Nephron progenitor cell (in vitro differentiated cells): Measurements from ENCODE around the gene C16orf96.

Experiments
- DNase-seq: peaks from one replicate; pipeline ENCODE4 v3.0.0; 2021
- H3K27ac Mint-ChIP-seq: 2 replicates; pipeline ENCODE4 v1.8.0; 2021; ENCODE audit warnings: mild to moderate bottlenecking, moderate library complexity, mixed read lengths
- H3K27me3 Mint-ChIP-seq: 2 replicates; pipeline ENCODE4 v1.8.0; 2021; ENCODE audit warnings: mild to moderate bottlenecking, low read depth, mixed read lengths; ENCODE audit not compliant: poor library complexity
- H3K36me3 Mint-ChIP-seq: 2 replicates; pipeline ENCODE4 v1.8.0; 2021; ENCODE audit warnings: low read depth, mixed read lengths
- H3K4me1 Mint-ChIP-seq: 2 replicates; pipeline ENCODE4 v1.8.0; 2021; ENCODE audit warnings: mixed read lengths
- H3K4me3 Mint-ChIP-seq: 2 replicates; pipeline ENCODE4 v1.8.0; 2021; ENCODE audit warnings: mild to moderate bottlenecking, moderate library complexity, mixed read lengths
- H3K9me3 Mint-ChIP-seq: 2 replicates; pipeline ENCODE4 v1.8.0; 2021; ENCODE audit warnings: mild to moderate bottlenecking, moderate library complexity, mixed read lengths
- TF ChIP-seq, protein P1 (sequence below): fragments of 200-600 bp; sonication (generic); IDR thresholded peaks from 2 replicates; pipeline ENCODE4 v1.5.0; 2021; ENCODE audit warnings: antibody characterized with exemption

C16orf96 gene

GRCh38 chr16:4601864-4602186 is 45.7 kb downstream of the C16orf96 start:
- Mint-ChIP-seq H3K27me3 (peaks cover 9% of the 10 kb centered on the region), H3K9me3 (no peaks in the 10 kb centered on the region), H3K4me3 (no peak overlapping the region), H3K27ac (no peak overlapping the region), H3K36me3 (no peaks in the 10 kb centered on the region), H3K4me1 (peaks cover 31% of the 10 kb centered on the region)
- TF ChIP-seq, protein P1, sequence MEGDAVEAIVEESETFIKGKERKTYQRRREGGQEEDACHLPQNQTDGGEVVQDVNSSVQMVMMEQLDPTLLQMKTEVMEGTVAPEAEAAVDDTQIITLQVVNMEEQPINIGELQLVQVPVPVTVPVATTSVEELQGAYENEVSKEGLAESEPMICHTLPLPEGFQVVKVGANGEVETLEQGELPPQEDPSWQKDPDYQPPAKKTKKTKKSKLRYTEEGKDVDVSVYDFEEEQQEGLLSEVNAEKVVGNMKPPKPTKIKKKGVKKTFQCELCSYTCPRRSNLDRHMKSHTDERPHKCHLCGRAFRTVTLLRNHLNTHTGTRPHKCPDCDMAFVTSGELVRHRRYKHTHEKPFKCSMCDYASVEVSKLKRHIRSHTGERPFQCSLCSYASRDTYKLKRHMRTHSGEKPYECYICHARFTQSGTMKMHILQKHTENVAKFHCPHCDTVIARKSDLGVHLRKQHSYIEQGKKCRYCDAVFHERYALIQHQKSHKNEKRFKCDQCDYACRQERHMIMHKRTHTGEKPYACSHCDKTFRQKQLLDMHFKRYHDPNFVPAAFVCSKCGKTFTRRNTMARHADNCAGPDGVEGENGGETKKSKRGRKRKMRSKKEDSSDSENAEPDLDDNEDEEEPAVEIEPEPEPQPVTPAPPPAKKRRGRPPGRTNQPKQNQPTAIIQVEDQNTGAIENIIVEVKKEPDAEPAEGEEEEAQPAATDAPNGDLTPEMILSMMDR: no peak
- no peak for DNase-seq

GRCh38 chr16:4602331-4602730 is 46.2 kb downstream of the C16orf96 start:
- no peaks in the 10 kb centered on the region for H3K9me3 Mint-ChIP-seq
- peaks cover 6% of the 10 kb centered on the region for H3K27me3 Mint-ChIP-seq
- H3K36me3 Mint-ChIP-seq: no peaks in the 10 kb centered on the region
- DNase-seq: no peak
- no peak overlapping the region for H3K27ac Mint-ChIP-seq
- H3K4me1 Mint-ChIP-seq: peaks cover 26% of the 10 kb centered on the region
- no peak overlapping the region for H3K4me3 Mint-ChIP-seq
- TF ChIP-seq, protein P1: no peak

- TF ChIP-seq, protein P1: no peak
- no peaks in the 10 kb centered on the region for H3K9me3 Mint-ChIP-seq
- H3K4me3 Mint-ChIP-seq: no peak overlapping the region
- no peak overlapping the region for H3K27ac Mint-ChIP-seq
- peaks cover 13% of the 10 kb centered on the region for H3K4me1 Mint-ChIP-seq
- peaks cover 3% of the 10 kb centered on the region for H3K27me3 Mint-ChIP-seq
- DNase-seq: no peak
- no peaks in the 10 kb centered on the region for H3K36me3 Mint-ChIP-seq
Measured at GRCh38 chr16:4603624-4604170, 47.6 kb downstream of the C16orf96 start.

DNA sequence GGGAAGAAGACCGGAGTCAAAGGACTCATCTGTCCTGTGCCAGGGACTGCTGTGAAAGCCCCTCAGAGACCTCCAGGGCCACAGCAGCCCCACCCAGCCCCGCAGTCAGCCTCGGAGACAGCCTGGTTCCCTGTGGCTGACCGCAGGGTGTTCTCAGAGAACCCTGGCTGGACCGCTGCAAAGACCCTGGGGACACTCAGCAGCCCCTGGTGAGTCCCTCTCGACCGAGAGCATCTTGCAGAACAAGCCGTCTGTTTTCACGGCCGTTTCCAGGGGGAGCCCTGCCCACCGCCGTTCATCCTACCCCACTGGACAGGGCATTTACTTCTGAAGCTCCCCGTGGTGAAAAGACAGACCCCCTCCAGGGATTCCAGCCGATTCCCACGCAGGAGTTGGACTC is 48.3 kb downstream of the C16orf96 start:
- Mint-ChIP-seq H3K4me1 (peaks cover 12% of the 10 kb centered on the region), H3K27me3 (no peaks in the 10 kb centered on the region), H3K36me3 (no peaks in the 10 kb centered on the region), H3K4me3 (no peak overlapping the region), H3K27ac (no peak overlapping the region), H3K9me3 (no peaks in the 10 kb centered on the region)
- no peak for DNase-seq
- TF ChIP-seq, protein P1: no peak

DNA sequence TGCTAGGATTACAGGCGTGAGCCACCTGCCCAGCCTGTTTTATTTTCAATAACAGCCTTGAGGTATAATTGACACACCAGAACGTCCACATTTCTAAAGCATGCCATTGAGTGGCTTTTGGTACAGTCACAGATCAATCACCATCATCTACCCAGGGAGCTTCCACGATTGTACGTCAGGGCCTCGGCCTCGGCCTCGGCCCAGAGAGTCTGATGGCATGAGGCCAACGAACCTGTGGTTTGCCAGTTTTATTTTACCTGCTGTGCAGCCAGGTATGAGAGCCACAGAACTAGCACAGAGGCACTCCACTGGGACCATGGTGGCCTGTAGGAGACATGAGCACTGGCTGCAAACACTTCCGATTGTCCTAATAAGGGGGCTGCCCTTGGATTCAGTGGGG is 50.2 kb downstream of the C16orf96 start:
- no peaks in the 10 kb centered on the region for H3K27me3 Mint-ChIP-seq
- H3K4me1 Mint-ChIP-seq: peaks cover 16% of the 10 kb centered on the region
- peak overlapping the region; percentile 38 for H3K27ac Mint-ChIP-seq
- no peaks in the 10 kb centered on the region for H3K36me3 Mint-ChIP-seq
- no peak overlapping the region for H3K4me3 Mint-ChIP-seq
- TF ChIP-seq, protein P1: no peak
- no peak for DNase-seq
- no peaks in the 10 kb centered on the region for H3K9me3 Mint-ChIP-seq

GRCh38 chr16:4607841-4608703 is 51.9 kb downstream of the C16orf96 start:
- H3K9me3 Mint-ChIP-seq: no peaks in the 10 kb centered on the region
- no peaks in the 10 kb centered on the region for H3K36me3 Mint-ChIP-seq
- no peaks in the 10 kb centered on the region for H3K27me3 Mint-ChIP-seq
- H3K4me1 Mint-ChIP-seq: peaks cover 13% of the 10 kb centered on the region
- H3K27ac Mint-ChIP-seq: no peak overlapping the region
- TF ChIP-seq, protein P1: no peak
- no peak overlapping the region for H3K4me3 Mint-ChIP-seq
- no peak for DNase-seq
